Gastroesophageal sphincter (tissue), 4 donors: ENCODE results near the gene GSK3A. TPM values are rescaled to one million over a fixed set of nuclear protein-coding genes. Genes with fewer than 3 reads are reported as not detected.

ENCODE experiments used
- ATAC-seq: fragments of 150-250 bp; one replicate; pipeline ENCODE4 v1.9.1; 2016; ENCODE audit warnings: mild to moderate bottlenecking, moderate library complexity
- H3K27ac ChIP-seq, 4 donors: fragments of 200-600 bp; sonication (generic) in 3 of 4; 1 replicate in 3 of 4; 2 replicates in 1 of 4; pipeline ENCODE4 v1.5.1; 2016 to 2019
- H3K27me3 ChIP-seq: fragments of 200-600 bp; sonication (generic); one replicate; pipeline ENCODE4 v1.5.1; 2019
- H3K36me3 ChIP-seq, 2 donors: fragments of 200-600 bp; sonication (generic); one replicate each; pipeline ENCODE4 v1.5.1; 2019; ENCODE audit warnings: control low read depth in 1 of 2
- H3K4me1 ChIP-seq, 3 donors: fragments of 200-600 bp; sonication (generic); 1 replicate in 2 of 3; 2 replicates in 1 of 3; pipeline ENCODE4 v1.5.1; 2016 to 2019; ENCODE audit warnings: control low read depth in 2 of 3
- H3K4me3 ChIP-seq, 2 donors: fragments of 200-600 bp; sonication (generic); one replicate each; pipeline ENCODE4 v1.5.1; 2019; ENCODE audit warnings: mild to moderate bottlenecking in 1 of 2, moderate library complexity in 1 of 2
- H3K9me3 ChIP-seq, 3 donors: fragments of 200-600 bp; sonication (generic); one replicate each; pipeline ENCODE4 v1.5.1; 2017 to 2019; ENCODE audit warnings: control low read depth in 2 of 3
- CTCF ChIP-seq, 4 experiments: fragments of 200-600 bp in 2 of 4; fragments of 450-650 bp in 2 of 4; sonication (generic) in 1 of 4; IDR thresholded peaks; one replicate each; pipeline ENCODE4 v1.5.1; 2017 to 2019; ENCODE audit warnings: antibody characterized with exemption in 4 of 4, mild to moderate bottlenecking in 2 of 4, moderate library complexity in 2 of 4
- EP300 ChIP-seq: sonication (generic); formaldehyde crosslinking; IDR thresholded peaks from one replicate; pipeline ENCODE4 v1.6.1; 2017; ENCODE audit warnings: antibody characterized with exemption, mild to moderate bottlenecking
- POLR2A ChIP-seq, 2 donors: fragments of 450-650 bp; IDR thresholded peaks; one replicate each; pipeline ENCODE4 v1.6.1; 2017; ENCODE audit warnings: antibody characterized with exemption in 2 of 2, mild to moderate bottlenecking in 2 of 2, moderate library complexity in 1 of 2
- POLR2AphosphoS5 ChIP-seq: sonication (generic); formaldehyde crosslinking; IDR thresholded peaks from one replicate; pipeline ENCODE4 v1.6.1; 2017; ENCODE audit warnings: antibody characterized with exemption
- WGBS, 2 donors: methylation state at CpG; one replicate each; pipeline ENCODE4 v1.1.5; 2018; ENCODE audit warnings: low coverage in 1 of 2; 5-methylcytosine and 5-hydroxymethylcytosine counted together
- total RNA-seq, 4 donors: library from RNA; depleted of rRNA; stranded (reverse); fragments of >200 nt; gene quantifications; one replicate each; pipeline ENCODE4 v1.1.0, GENCODE V29; 2016

The GSK3A gene
- total RNA-seq, 4 donors from 2014 or later: 30.8 to 51.0 (median 35.1) TPM

DNA sequence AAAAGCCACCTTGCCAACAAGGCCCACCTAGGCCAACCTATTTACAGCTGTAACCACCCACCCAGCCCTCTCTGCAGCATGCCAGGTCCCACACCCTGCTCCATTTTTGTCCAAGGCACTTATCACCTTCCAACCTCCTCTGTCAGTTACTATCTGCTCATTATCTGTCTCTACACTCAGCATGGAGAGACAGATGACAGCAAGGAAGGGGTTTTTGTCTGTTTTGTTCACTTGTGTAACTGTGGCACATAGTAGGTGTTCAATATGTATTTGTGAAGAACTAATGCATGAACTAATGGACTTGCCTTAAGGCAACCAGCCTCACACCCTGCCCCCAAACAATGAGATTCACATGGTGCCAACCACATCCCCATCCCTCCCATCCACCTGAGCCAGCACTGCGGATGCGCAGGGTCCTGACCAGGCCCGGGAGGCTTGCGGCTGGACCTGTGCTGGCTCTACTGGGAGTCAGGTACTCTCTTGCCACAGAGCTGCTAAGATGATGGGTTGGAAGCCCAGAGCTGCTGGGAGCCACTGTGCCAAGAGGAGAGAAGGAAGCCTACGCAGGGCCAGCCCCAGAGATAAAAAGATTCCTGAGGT lies 42.2 kb downstream of the GSK3A start:
- Histone ChIP-seq H3K36me3 (peaks cover 0 to 88% of the 10 kb centered on the region in 2 donors), H3K9me3 (no peaks in the 10 kb centered on the region), H3K4me3 (no peak overlapping the region), H3K27ac (peak overlapping the region in 2 of 4 donors; percentile 17 to 42), H3K27me3 (no peaks in the 10 kb centered on the region), H3K4me1 (peaks cover 0 to 9% (median 5%) of the 10 kb centered on the region in 3 donors)
- TF ChIP-seq POLR2AphosphoS5 (no peak), POLR2A (IDR thresholded peaks at IDR 0.05) (no peak), EP300 (no peak), CTCF (IDR thresholded peaks at IDR 0.05) (no peak)
- ATAC-seq: no peak
- 100% methylated on average over 1 of the region's 5 CpGs; no CpG with 5 or more reads in 1 of the 2 donors for WGBS, 2 donors

DNA sequence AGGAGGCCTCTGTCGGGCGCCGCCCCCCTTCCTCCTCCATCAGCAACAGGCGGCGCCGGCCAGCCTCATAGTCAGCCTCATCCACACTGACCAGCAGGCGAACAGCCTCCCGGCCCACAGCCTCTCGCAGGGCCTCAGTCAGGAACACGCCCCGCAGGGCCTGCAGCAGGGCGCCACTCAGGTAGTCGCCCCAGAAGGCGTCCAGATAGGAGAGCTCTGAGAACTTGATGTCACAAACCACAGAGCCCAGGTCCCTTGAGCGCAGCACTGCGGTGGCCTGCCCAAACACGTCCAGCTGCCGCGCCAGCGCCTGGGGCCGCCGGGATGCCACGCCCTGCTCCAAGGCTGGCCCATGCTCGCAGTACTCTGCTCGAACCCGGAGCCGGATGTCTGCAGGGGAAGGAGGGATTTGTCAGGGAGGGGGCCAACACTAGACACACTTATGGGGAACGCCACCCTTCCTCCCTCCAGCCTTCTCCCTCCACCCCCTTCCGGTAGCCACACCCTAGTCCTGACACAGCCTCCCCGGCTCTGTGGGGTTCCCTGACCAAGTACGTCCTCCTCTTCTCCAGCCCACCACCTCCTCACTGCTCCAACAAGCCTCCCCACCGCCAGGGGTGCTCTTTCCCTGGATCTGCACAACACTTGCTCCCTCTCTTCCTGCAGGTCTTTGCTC lies 42.8 kb downstream of the GSK3A start:
- ATAC-seq: peak; percentile 61
- peak overlapping the region in 3 of 4 donors; percentile 17 to 42 (median 19) for H3K27ac ChIP-seq
- H3K9me3 ChIP-seq: no peaks in the 10 kb centered on the region
- peaks cover 0 to 82% of the 10 kb centered on the region in 2 donors for H3K36me3 ChIP-seq
- peaks cover 0 to 9% (median 5%) of the 10 kb centered on the region in 3 donors for H3K4me1 ChIP-seq
- H3K27me3 ChIP-seq: no peaks in the 10 kb centered on the region
- TF ChIP-seq EP300 (no peak), POLR2A (IDR thresholded peaks at IDR 0.05) (no peak), POLR2AphosphoS5 (no peak), CTCF (IDR thresholded peaks at IDR 0.05) (no peak)
- H3K4me3 ChIP-seq: peak overlapping the region in 1 of 2 donors; percentile 12
- 50 to 59% methylated on average over 2 to 5 of the region's 32 CpGs for WGBS, 2 donors

GRCh38 chr19:42198676-42199439 lies 43.5 kb downstream of the GSK3A start:
- Histone ChIP-seq H3K27me3 (no peaks in the 10 kb centered on the region), H3K4me1 (peaks cover 0 to 9% (median 5%) of the 10 kb centered on the region in 3 donors), H3K27ac (peak overlapping the region in 2 of 4 donors; percentile 19 to 42), H3K9me3 (no peaks in the 10 kb centered on the region), H3K4me3 (peak overlapping the region in 1 of 2 donors; percentile 12), H3K36me3 (peaks cover 0 to 75% of the 10 kb centered on the region in 2 donors)
- TF ChIP-seq EP300 (no peak), CTCF (IDR thresholded peaks at IDR 0.05) (no peak), POLR2AphosphoS5 (no peak), POLR2A (IDR thresholded peaks at IDR 0.05) (no peak)
- peak; percentile 25 for ATAC-seq
- WGBS, 2 donors: 20% methylated on average over 1 of the region's 7 CpGs; no CpG with 5 or more reads in 1 of the 2 donors

DNA sequence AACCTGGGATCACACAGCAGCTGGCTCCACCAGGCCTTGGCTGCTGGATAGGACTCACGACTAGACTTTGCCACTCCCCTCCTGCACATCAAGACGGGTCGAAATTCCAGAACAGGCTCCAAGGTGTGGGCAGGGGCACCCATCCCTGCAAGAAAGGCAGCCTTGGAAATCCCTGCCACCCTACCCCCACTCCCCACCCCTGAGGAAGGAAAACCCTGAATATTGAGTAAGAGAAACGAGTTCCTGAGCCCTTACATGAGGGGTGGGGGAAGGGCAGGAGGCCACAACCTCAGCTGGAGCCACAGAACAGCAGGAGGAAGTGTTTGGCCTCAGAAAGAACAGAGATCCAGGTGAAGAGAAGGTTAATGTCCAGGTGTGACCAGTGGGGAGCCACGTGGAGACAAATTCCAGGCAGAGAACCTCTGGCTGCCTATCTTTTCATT lies 45.0 kb downstream of the GSK3A start:
- no peak overlapping the region for H3K27ac ChIP-seq
- TF ChIP-seq POLR2AphosphoS5 (no peak), POLR2A (IDR thresholded peaks at IDR 0.05) (no peak), EP300 (no peak), CTCF (IDR thresholded peaks at IDR 0.05) (no peak)
- WGBS, 2 donors: 40% methylated on average over 2 of the region's 5 CpGs; no CpG with 5 or more reads in 1 of the 2 donors
- peaks cover 0 to 60% of the 10 kb centered on the region in 2 donors for H3K36me3 ChIP-seq
- no peak for ATAC-seq
- no peaks in the 10 kb centered on the region for H3K27me3 ChIP-seq
- peaks cover 0 to 9% (median 5%) of the 10 kb centered on the region in 3 donors for H3K4me1 ChIP-seq
- no peak overlapping the region for H3K4me3 ChIP-seq
- no peaks in the 10 kb centered on the region for H3K9me3 ChIP-seq
